ENCODE data around the gene KEAP1.
A peak's percentile ranks its signal among the peaks of the same experiment; 100 is the strongest.

KEAP1 gene

GRCh38 chr19:10501971-10502523 lies 1.1 kb downstream of the KEAP1 start:
- Histone ChIP-seq H3K27me3 (ENCODE audit: insufficient read depth, low read length) (no peaks in the 10 kb centered on the region), H3K4me1 (ENCODE audit: control insufficient read depth in 1 of 2, insufficient read depth in 2 of 2, low read length in 2 of 2) (peaks cover 8 to 10% of the 10 kb centered on the region in 2 experiments), H2AK5ac (ENCODE audit: low read length) (peak overlapping the region; percentile 11), H3K14ac (ENCODE audit: low read length) (peak overlapping the region; percentile 60), H3K27ac (ENCODE audit: low read depth, low read length) (peak overlapping the region; percentile 68), H3K18ac (ENCODE audit: low read length) (peak overlapping the region; percentile 83), H2BK120ac (ENCODE audit: insufficient read depth, low read length, poor library complexity) (peak overlapping the region; percentile 96), H3K23ac (ENCODE audit: low read length) (no peak overlapping the region), H3K9ac (ENCODE audit: low read length) (peak overlapping the region; percentile 98), H2AFZ (ENCODE audit: insufficient read depth, low read length, poor library complexity) (peak overlapping the region; percentile 63), H3K79me2 (ENCODE audit: control insufficient read depth, insufficient read depth, low read length, poor library complexity) (peaks cover 17% of the 10 kb centered on the region), H4K91ac (ENCODE audit: low read depth, low read length) (peak overlapping the region; percentile 98), H2BK5ac (ENCODE audit: low read depth, low read length, poor library complexity) (peak overlapping the region; percentile 50), H3K9me3 (ENCODE audit: insufficient read depth, low read depth, low read length) (peaks cover 3% of the 10 kb centered on the region), H3K4ac (ENCODE audit: low read depth, low read length) (peak overlapping the region; percentile 66), H3K36me3 (ENCODE audit: control insufficient read depth in 1 of 2, insufficient read depth in 2 of 2, low read length in 2 of 2) (peaks cover 18 to 19% of the 10 kb centered on the region in 2 experiments), H3K4me2 (ENCODE audit: low read length) (peak overlapping the region; percentile 92), H4K12ac (ENCODE audit: low read depth, low read length) (peak overlapping the region; percentile 97), H4K8ac (ENCODE audit: low read depth, low read length) (peak overlapping the region; percentile 88), H3K79me1 (ENCODE audit: low read length) (peaks cover 17% of the 10 kb centered on the region), H2BK12ac (ENCODE audit: low read length) (peak overlapping the region; percentile 2), H3K4me3 (ENCODE audit: low read depth, low read length) (peak overlapping the region; percentile 89)
- peak in 1 of 2 donors; percentile 40 for DNase-seq
- WGBS (ENCODE audit: extremely low coverage, insufficient coverage, insufficient read length) = no CpG with 5 or more reads among the region's 35 CpGs

DNA sequence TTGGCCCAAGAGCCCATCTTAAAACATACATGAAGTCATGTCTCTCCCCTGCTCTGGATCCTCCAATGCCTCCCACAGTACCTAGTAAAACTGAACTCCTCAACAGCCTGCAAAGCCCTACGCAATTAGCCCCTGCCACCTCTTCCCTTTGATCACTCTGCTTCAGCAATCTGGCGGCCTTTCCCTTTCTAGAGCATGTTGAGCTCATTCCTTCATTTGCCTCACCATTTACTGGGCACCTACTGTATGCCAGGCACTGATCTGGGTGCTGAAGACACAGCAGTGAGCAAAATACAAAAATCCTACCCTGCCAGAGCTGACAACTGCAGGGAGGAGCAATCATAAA lies 2.9 kb downstream of the KEAP1 start:
- no peak overlapping the region for H3K4me2 ChIP-seq (ENCODE audit: low read length)
- WGBS (ENCODE audit: extremely low coverage, insufficient coverage, insufficient read length) = no CpG with 5 or more reads among the region's 2 CpGs
- H3K4me3 ChIP-seq (ENCODE audit: low read depth, low read length) = no peak overlapping the region

DNA sequence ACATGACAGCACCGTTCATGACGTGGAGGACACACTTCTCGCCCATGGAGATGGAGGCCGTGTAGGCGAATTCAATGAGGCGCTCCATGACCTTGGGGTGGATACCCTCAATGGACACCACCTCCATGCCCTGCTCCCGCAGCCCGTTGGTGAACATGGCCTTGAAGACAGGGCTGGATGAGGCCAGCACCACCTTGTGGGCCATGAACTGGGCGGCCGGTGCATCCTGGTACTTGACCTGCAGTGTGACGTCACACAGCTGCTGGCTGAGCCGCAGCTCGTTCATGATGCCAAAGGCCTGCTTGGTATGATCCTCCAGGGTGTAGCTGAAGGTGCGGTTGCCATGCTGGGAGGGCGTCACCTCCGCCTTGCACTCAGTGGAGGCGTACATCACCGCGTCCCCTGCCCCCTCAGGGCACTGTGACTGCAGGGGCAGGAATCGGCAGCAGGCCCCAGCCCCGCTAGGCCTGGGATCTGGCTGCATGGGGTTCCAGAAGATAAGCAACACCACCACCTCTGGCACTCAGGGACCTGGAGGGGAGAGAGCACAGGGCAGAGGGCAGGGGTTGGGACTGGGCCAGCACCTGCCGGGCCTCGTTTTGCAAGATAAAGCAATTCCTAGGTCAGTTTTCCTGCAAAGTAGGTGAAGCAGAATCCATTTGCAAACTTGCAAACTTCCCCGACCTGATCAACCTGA lies 3.5 kb downstream of the KEAP1 start:
- H3K27me3 ChIP-seq (ENCODE audit: insufficient read depth, low read length) = no peaks in the 10 kb centered on the region

More for the DNA sequence above, 2.9 kb downstream of the KEAP1 start:
- H4K8ac ChIP-seq (ENCODE audit: low read depth, low read length) = no peak overlapping the region
- peaks cover 21 to 26% of the 10 kb centered on the region in 2 experiments for H3K36me3 ChIP-seq (ENCODE audit: control insufficient read depth in 1 of 2, insufficient read depth in 2 of 2, low read length in 2 of 2)
- H2BK5ac ChIP-seq (ENCODE audit: low read depth, low read length, poor library complexity) = no peak overlapping the region
- H2AK5ac ChIP-seq (ENCODE audit: low read length) = no peak overlapping the region
- H2BK120ac ChIP-seq (ENCODE audit: insufficient read depth, low read length, poor library complexity) = no peak overlapping the region
- no peak overlapping the region for H2AFZ ChIP-seq (ENCODE audit: insufficient read depth, low read length, poor library complexity)
- no peaks in the 10 kb centered on the region for H3K27me3 ChIP-seq (ENCODE audit: insufficient read depth, low read length)
- peaks cover 3% of the 10 kb centered on the region for H3K9me3 ChIP-seq (ENCODE audit: insufficient read depth, low read depth, low read length)
- no peak for DNase-seq
- peak overlapping the region; percentile 55 for H4K12ac ChIP-seq (ENCODE audit: low read depth, low read length)
- H2BK12ac ChIP-seq (ENCODE audit: low read length) = no peak overlapping the region
- H3K27ac ChIP-seq (ENCODE audit: low read depth, low read length) = no peak overlapping the region
- H3K79me1 ChIP-seq (ENCODE audit: low read length) = peaks cover 17% of the 10 kb centered on the region
- H3K4me1 ChIP-seq (ENCODE audit: control insufficient read depth in 1 of 2, insufficient read depth in 2 of 2, low read length in 2 of 2) = peaks cover 8 to 10% of the 10 kb centered on the region in 2 experiments
- peaks cover 17% of the 10 kb centered on the region for H3K79me2 ChIP-seq (ENCODE audit: control insufficient read depth, insufficient read depth, low read length, poor library complexity)
- no peak overlapping the region for H3K23ac ChIP-seq (ENCODE audit: low read length)
- H3K9ac ChIP-seq (ENCODE audit: low read length) = no peak overlapping the region
- H3K18ac ChIP-seq (ENCODE audit: low read length) = peak overlapping the region; percentile 29
- H3K14ac ChIP-seq (ENCODE audit: low read length) = no peak overlapping the region
- peak overlapping the region; percentile 70 for H3K4ac ChIP-seq (ENCODE audit: low read depth, low read length)
- H4K91ac ChIP-seq (ENCODE audit: low read depth, low read length) = no peak overlapping the region

GRCh38 chr19:10497371-10497770 lies 5.8 kb downstream of the KEAP1 start:
- no peak overlapping the region for H3K9ac ChIP-seq (ENCODE audit: low read length)
- no peak overlapping the region for H2BK120ac ChIP-seq (ENCODE audit: insufficient read depth, low read length, poor library complexity)
- DNase-seq = no peak
- no peak overlapping the region for H4K8ac ChIP-seq (ENCODE audit: low read depth, low read length)
- H3K18ac ChIP-seq (ENCODE audit: low read length) = no peak overlapping the region
- no peak overlapping the region for H2AK5ac ChIP-seq (ENCODE audit: low read length)
- H4K12ac ChIP-seq (ENCODE audit: low read depth, low read length) = no peak overlapping the region
- no peak overlapping the region for H2AFZ ChIP-seq (ENCODE audit: insufficient read depth, low read length, poor library complexity)
- H3K14ac ChIP-seq (ENCODE audit: low read length) = no peak overlapping the region
- no peaks in the 10 kb centered on the region for H3K27me3 ChIP-seq (ENCODE audit: insufficient read depth, low read length)
- H3K36me3 ChIP-seq (ENCODE audit: control insufficient read depth in 1 of 2, insufficient read depth in 2 of 2, low read length in 2 of 2) = peaks cover 31 to 36% of the 10 kb centered on the region in 2 experiments
- H3K9me3 ChIP-seq (ENCODE audit: insufficient read depth, low read depth, low read length) = peaks cover 3% of the 10 kb centered on the region
- H3K4me1 ChIP-seq (ENCODE audit: control insufficient read depth in 1 of 2, insufficient read depth in 2 of 2, low read length in 2 of 2) = peaks cover 8% of the 10 kb centered on the region in 2 experiments
- no peak overlapping the region for H3K4ac ChIP-seq (ENCODE audit: low read depth, low read length)
- H3K23ac ChIP-seq (ENCODE audit: low read length) = no peak overlapping the region
- H3K79me2 ChIP-seq (ENCODE audit: control insufficient read depth, insufficient read depth, low read length, poor library complexity) = peaks cover 10% of the 10 kb centered on the region
- WGBS (ENCODE audit: extremely low coverage, insufficient coverage, insufficient read length) = no CpG with 5 or more reads among the region's 4 CpGs
- no peak overlapping the region for H3K4me3 ChIP-seq (ENCODE audit: low read depth, low read length)
- no peak overlapping the region for H4K91ac ChIP-seq (ENCODE audit: low read depth, low read length)
- H3K27ac ChIP-seq (ENCODE audit: low read depth, low read length) = no peak overlapping the region
- no peak overlapping the region for H3K4me2 ChIP-seq (ENCODE audit: low read length)
- H2BK5ac ChIP-seq (ENCODE audit: low read depth, low read length, poor library complexity) = no peak overlapping the region
- H3K79me1 ChIP-seq (ENCODE audit: low read length) = peaks cover 7% of the 10 kb centered on the region
- H2BK12ac ChIP-seq (ENCODE audit: low read length) = no peak overlapping the region

More for the DNA sequence above, 3.5 kb downstream of the KEAP1 start:
- Histone ChIP-seq H3K4me2 (ENCODE audit: low read length) (no peak overlapping the region), H2AK5ac (ENCODE audit: low read length) (no peak overlapping the region), H2BK5ac (ENCODE audit: low read depth, low read length, poor library complexity) (no peak overlapping the region), H3K18ac (ENCODE audit: low read length) (no peak overlapping the region), H2AFZ (ENCODE audit: insufficient read depth, low read length, poor library complexity) (no peak overlapping the region), H3K4me1 (ENCODE audit: control insufficient read depth in 1 of 2, insufficient read depth in 2 of 2, low read length in 2 of 2) (peaks cover 8 to 10% of the 10 kb centered on the region in 2 experiments), H3K9ac (ENCODE audit: low read length) (no peak overlapping the region), H3K14ac (ENCODE audit: low read length) (no peak overlapping the region), H3K4me3 (ENCODE audit: low read depth, low read length) (peak overlapping the region; percentile 15), H3K36me3 (ENCODE audit: control insufficient read depth in 1 of 2, insufficient read depth in 2 of 2, low read length in 2 of 2) (peaks cover 24 to 31% of the 10 kb centered on the region in 2 experiments), H4K12ac (ENCODE audit: low read depth, low read length) (no peak overlapping the region), H3K4ac (ENCODE audit: low read depth, low read length) (peak overlapping the region; percentile 70), H3K23ac (ENCODE audit: low read length) (no peak overlapping the region), H3K27ac (ENCODE audit: low read depth, low read length) (no peak overlapping the region), H4K91ac (ENCODE audit: low read depth, low read length) (no peak overlapping the region), H2BK120ac (ENCODE audit: insufficient read depth, low read length, poor library complexity) (no peak overlapping the region), H3K79me2 (ENCODE audit: control insufficient read depth, insufficient read depth, low read length, poor library complexity) (peaks cover 17% of the 10 kb centered on the region), H3K79me1 (ENCODE audit: low read length) (peaks cover 17% of the 10 kb centered on the region), H2BK12ac (ENCODE audit: low read length) (no peak overlapping the region), H3K9me3 (ENCODE audit: insufficient read depth, low read depth, low read length) (peaks cover 3% of the 10 kb centered on the region), H4K8ac (ENCODE audit: low read depth, low read length) (no peak overlapping the region)
- WGBS (ENCODE audit: extremely low coverage, insufficient coverage, insufficient read length) = no CpG with 5 or more reads among the region's 24 CpGs
- DNase-seq = no peak
